Measurements from ENCODE around the gene RHBDD3.

The RHBDD3 gene

DNA sequence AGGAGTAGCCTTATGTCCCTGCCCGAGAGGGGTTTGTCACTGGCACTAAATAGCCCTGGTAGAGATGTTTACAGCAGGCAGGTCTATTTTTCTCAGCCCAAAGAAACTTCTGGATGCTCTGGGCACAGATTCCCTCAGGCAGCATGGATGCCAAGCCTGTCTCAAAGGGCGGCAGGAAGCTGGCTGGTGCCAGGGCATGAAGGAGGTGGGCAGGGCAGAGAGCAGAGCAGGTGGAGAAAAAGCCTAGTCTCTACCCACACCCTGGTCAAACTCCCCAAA is 34.6 kb upstream of the RHBDD3 start:
- H3K27ac ChIP-seq = peak overlapping the region; percentile 53

DNA sequence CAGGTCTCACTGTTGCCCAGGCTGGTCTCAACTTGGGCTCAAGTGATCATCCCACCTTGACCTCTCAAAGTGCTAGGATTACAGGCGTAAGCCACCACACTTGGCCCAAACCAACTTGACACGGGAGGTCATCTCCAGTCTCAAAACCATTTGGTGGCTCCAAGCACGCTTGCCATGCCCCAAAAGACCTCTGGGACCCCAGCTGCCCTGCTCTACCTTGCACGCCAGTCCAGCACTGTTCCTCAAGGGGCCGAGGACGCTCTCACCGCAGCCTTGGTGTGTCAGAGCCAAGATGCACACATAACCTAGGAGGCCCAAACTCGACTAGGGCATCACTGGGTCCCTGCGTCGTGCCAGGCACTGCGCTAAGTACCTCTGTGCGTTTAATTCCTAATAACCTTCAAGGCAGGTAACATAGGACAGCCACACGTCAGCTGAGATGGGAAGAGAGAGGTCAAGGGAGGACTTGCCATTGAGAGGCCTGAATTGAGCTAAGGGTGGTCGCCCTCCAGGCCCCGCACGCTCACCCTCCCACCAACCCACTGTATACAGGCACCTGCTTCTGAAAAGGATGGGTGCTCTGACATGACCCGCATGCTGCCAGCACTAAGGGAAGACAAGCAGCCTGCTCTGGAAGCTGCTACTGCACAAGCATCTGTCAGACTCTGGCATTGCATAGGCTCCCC is 34.1 kb upstream of the RHBDD3 start:
- peak overlapping the region; percentile 53 for H3K27ac ChIP-seq
- TF ChIP-seq, protein P1, sequence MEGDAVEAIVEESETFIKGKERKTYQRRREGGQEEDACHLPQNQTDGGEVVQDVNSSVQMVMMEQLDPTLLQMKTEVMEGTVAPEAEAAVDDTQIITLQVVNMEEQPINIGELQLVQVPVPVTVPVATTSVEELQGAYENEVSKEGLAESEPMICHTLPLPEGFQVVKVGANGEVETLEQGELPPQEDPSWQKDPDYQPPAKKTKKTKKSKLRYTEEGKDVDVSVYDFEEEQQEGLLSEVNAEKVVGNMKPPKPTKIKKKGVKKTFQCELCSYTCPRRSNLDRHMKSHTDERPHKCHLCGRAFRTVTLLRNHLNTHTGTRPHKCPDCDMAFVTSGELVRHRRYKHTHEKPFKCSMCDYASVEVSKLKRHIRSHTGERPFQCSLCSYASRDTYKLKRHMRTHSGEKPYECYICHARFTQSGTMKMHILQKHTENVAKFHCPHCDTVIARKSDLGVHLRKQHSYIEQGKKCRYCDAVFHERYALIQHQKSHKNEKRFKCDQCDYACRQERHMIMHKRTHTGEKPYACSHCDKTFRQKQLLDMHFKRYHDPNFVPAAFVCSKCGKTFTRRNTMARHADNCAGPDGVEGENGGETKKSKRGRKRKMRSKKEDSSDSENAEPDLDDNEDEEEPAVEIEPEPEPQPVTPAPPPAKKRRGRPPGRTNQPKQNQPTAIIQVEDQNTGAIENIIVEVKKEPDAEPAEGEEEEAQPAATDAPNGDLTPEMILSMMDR (conservative IDR thresholded peaks at IDR 0.05) = no peak

More for the DNA sequence above, 34.6 kb upstream of the RHBDD3 start:
- TF ChIP-seq, protein P1 (conservative IDR thresholded peaks at IDR 0.05) = no peak

DNA sequence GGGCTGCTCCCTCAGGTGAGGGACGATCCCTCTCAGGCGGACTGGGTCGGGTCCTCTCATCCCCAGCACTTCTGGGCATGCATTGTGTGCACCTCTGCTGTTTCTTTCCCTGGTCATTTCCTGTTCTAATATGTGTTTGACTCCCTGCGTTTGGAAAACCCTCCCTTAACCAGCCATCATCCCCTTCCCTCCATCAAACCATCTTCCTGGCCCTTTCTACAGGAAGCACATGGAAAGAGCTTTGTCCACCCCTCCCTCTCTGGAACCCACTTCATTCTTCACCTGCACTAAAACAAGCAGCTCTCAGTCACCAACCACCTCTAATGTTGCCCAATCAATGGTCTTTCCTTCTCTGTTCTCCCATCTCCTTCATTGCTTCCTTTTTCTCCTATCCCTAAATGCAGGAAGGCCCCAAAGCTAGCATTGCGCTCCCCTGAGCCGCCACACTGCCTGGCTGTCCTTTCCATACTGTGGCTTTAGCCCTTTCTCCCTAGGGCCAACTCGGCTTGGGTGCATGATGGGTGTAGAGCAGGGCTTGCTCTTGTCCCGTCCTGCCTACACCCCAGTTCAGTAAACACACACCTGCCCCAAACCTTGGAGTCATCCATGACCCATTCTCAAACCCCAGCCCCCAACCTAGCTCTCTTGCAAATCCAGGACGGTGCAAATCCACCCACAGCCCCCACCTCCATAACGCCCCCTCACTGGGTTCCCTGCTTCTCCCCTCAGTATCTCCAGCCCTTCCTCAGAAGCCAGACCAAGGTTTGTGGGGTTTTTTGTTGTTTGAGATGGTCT is 33.2 kb upstream of the RHBDD3 start:
- H3K27ac ChIP-seq = no peak overlapping the region
- TF ChIP-seq, protein P1 (conservative IDR thresholded peaks at IDR 0.05) = no peak

DNA sequence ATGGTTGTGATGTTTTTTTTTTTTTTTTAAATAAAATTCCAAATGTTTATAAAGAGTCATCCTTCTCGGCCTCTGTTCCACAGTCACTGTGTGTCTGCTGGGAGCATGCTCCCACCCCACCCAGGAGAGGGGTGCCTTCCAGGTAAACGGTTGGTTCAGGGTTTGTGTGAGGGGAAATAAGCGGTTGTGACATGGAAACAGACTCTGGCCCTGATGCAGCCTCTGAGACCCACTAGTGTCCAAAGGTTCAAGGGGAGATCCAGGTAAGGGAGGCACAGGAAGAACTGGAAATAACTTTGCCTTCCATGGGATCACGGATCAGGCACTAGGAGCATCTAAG is 32.7 kb upstream of the RHBDD3 start:
- TF ChIP-seq, protein P1 (conservative IDR thresholded peaks at IDR 0.05) = no peak
- no peak overlapping the region for H3K27ac ChIP-seq

DNA sequence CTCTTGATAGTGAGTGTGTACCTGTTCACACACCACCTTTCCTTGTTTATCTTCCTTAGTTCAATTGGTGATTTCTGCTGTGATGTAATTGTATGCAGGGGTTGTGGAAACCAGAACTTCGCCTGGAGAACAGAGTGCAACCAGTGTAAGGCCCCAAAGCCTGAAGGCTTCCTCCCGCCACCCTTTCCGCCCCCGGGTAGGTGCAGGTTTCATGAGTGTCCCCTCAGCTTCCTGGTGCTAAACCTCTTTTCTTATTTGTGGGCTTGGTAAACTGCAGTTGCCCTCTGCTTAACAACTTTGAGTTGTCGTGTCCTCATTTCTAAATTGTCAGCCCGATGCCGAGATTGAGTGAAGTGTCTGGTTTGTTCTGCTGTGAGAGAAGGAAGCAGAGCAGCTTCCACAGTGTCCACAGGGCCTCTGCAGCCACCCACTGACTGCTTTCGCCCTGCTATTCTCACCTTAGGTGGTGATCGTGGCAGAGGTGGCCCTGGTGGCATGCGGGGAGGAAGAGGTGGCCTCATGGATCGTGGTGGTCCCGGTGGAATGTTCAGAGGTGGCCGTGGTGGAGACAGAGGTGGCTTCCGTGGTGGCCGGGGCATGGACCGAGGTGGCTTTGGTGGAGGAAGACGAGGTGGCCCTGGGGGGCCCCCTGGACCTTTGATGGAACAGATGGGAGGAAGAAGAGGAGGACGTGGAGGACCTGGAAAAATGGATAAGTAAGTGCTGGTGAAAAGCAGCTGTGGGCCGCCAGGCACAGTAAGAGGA is 31.5 kb upstream of the RHBDD3 start:
- TF ChIP-seq, protein P1 (conservative IDR thresholded peaks at IDR 0.05) = no peak
- no peak overlapping the region for H3K27ac ChIP-seq

DNA sequence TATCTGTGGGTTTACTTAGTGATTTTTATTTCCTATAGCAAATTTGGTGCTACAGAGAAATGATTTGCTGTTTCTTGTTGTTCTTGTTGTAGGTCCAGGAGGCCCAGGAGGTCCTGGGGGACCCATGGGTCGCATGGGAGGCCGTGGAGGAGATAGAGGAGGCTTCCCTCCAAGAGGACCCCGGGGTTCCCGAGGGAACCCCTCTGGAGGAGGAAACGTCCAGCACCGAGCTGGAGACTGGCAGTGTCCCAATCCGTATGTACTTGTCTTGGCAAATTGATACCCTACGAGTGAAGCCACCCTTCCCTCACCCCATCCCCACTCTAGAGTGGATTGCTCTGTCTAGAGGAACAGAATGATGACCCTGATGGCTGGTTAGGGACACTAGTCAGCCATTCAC is 30.9 kb upstream of the RHBDD3 start:
- no peak overlapping the region; the same call in 1 of the 2 replicates for H3K27ac ChIP-seq

DNA sequence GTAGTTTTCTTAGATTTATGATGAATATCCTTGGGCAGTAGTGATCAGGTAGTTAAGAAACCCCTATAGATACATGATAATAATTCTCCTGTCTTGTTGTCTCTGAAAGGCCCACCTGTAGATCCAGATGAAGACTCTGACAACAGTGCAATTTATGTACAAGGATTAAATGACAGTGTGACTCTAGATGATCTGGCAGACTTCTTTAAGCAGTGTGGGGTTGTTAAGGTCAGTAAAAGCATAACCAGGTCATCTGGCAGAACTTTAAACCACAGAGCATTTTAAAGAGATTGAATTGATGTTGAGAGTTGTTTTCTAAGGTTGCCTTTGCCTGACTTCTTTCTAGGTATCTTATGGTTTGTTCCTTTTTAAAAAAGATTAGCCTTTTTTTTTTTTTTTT is 24.6 kb upstream of the RHBDD3 start:
- TF ChIP-seq, protein P1 (conservative IDR thresholded peaks at IDR 0.05) = no peak
- no peak overlapping the region for H3K27ac ChIP-seq

More for the DNA sequence above, 30.9 kb upstream of the RHBDD3 start:
- TF ChIP-seq, protein P1 (conservative IDR thresholded peaks at IDR 0.05) = no peak

All from VCaP (cell line).